GM12878 (cell line): ENCODE measurements around the gene PTCD2. TPM values are rescaled to one million over a fixed set of nuclear protein-coding genes. Genes with fewer than 3 reads are reported as not detected.

Experiments used
- ATAC-seq: fragments of 200-7000 bp; cut with Tn5 transposase; 3 replicates; pipeline ENCODE4 v1.9.1; 2020; ENCODE audit warnings: mild to moderate bottlenecking, moderate library complexity
- BruUV-seq: library from RNA; stranded (reverse); fragments of 400-500 nt; replicated peaks from 2 replicates; lab custom pipeline; 2021; lab: Mats Ljungman, UMichigan
- CTCF ChIA-PET: fragments of 300-600 bp; sonication (Branson Sonifier 250); formaldehyde crosslinking; extraction: SDS; loops from one replicate; lab custom pipeline; 2021; ENCODE audit warnings: inconsistent platforms; lab: Yijun Ruan, JAX
- POLR2A ChIA-PET: fragments of 350-600 bp; formaldehyde crosslinking; extraction: SDS; loops from one replicate; lab custom pipeline; 2021; ENCODE audit warnings: inconsistent platforms; lab: Charles Lee
- RAD21 ChIA-PET: fragments of 300-600 bp; sonication (Branson Sonifier 250); formaldehyde crosslinking; loops from one replicate; lab custom pipeline; 2023; ENCODE audit warnings: antibody characterized with exemption; ENCODE audit not compliant: unreplicated experiment; lab: Charles Lee
- SMC1A ChIA-PET: fragments of 300-600 bp; sonication (Branson Sonifier 250); formaldehyde crosslinking; loops from one replicate; lab custom pipeline; 2023; ENCODE audit not compliant: unreplicated experiment, uncharacterized antibody; lab: Charles Lee
- DNase-seq: peaks from one replicate; pipeline ENCODE4 v3.0.0-alpha.2; 2011; ENCODE audit warnings: low read depth, low spot score
- FAIRE-seq: peaks from 3 replicates; lab custom pipeline; 2011; peaks lifted over from hg19 to GRCh38; lab: Jason Lieb, UNC
- H2AFZ ChIP-seq: 2 replicates; pipeline ENCODE4 v1.6.0; 2011; ENCODE audit warnings: low read depth, low read length, control low read depth; ENCODE audit not compliant: control insufficient read depth
- H3K27ac ChIP-seq: 2 replicates; pipeline ENCODE4 v1.5.1; 2011; ENCODE audit warnings: control low read depth; ENCODE audit not compliant: control insufficient read depth, insufficient read depth
- H3K27me3 ChIP-seq, 2 experiments: replicated peaks in 1 of 2; 2 replicates each; pipeline versions ENCODE4 v1.6.0 to v1.6.1; 2011; ENCODE audit warnings: low read length in 1 of 2; ENCODE audit not compliant: control insufficient read depth in 2 of 2, insufficient read depth in 2 of 2
- H3K36me3 ChIP-seq, 2 experiments: 2 replicates each; pipeline ENCODE4 v1.5.1; 2011; ENCODE audit warnings: low read length in 1 of 2; ENCODE audit not compliant: control insufficient read depth in 2 of 2, insufficient read depth in 2 of 2
- H3K4me1 ChIP-seq: 2 replicates; pipeline ENCODE4 v1.6.1; 2011; ENCODE audit warnings: mild to moderate bottlenecking, low read length, moderate library complexity, mixed read lengths; ENCODE audit not compliant: control insufficient read depth, insufficient read depth
- H3K4me2 ChIP-seq: 2 replicates; pipeline ENCODE4 v1.6.0; 2011; ENCODE audit warnings: control low read depth; ENCODE audit not compliant: control insufficient read depth, insufficient read depth
- H3K4me3 ChIP-seq: fragments of 200-600 bp; sonication (generic); 2 replicates; pipeline ENCODE4 v1.5.1; 2016
- H3K79me2 ChIP-seq: 2 replicates; pipeline ENCODE4 v1.6.0; 2011; ENCODE audit warnings: low read length; ENCODE audit not compliant: control insufficient read depth, insufficient read depth
- H3K9ac ChIP-seq: 2 replicates; pipeline ENCODE4 v1.8.0; 2011; ENCODE audit warnings: low read length, control low read depth, mixed read lengths; ENCODE audit not compliant: control insufficient read depth, insufficient read depth
- H3K9me3 ChIP-seq: replicated peaks from 3 replicates; pipeline ENCODE4 v1.5.1; 2011; ENCODE audit warnings: mild to moderate bottlenecking, low read length; ENCODE audit not compliant: control insufficient read depth, insufficient read depth
- H4K20me1 ChIP-seq: 2 replicates; pipeline ENCODE4 v1.6.0; 2011; ENCODE audit not compliant: control insufficient read depth, insufficient read depth
- BACH1 ChIP-seq: fragments of 450-650 bp; IDR thresholded peaks from 2 replicates; pipeline ENCODE4 v1.6.1; 2017; ENCODE audit warnings: mild to moderate bottlenecking, borderline replicate concordance
- CEBPZ ChIP-seq: fragments of 150-350 bp; IDR thresholded peaks from 2 replicates; pipeline ENCODE4 v1.6.1; 2016; ENCODE audit warnings: low read depth, low read length
- CHD1 ChIP-seq: IDR thresholded peaks from 2 replicates; pipeline ENCODE4 v1.6.1; 2012; ENCODE audit warnings: low read depth, low read length, improper control_type of control experiment
- CHD4 ChIP-seq: fragments of 200-600 bp; sonication (generic); IDR thresholded peaks from 2 replicates; pipeline ENCODE4 v1.6.1; 2016; ENCODE audit warnings: mild to moderate bottlenecking
- CREM ChIP-seq: IDR thresholded peaks from 2 replicates; pipeline ENCODE4 v1.6.1; 2014; ENCODE audit warnings: antibody characterized with exemption, low read depth
- ETV6 ChIP-seq, 2 experiments: fragments of 450-650 bp in 1 of 2; IDR thresholded peaks in 1 of 2; conservative IDR thresholded peaks in 1 of 2; 2 replicates each; pipeline ENCODE4 v1.6.1; 2014; ENCODE audit warnings: antibody characterized with exemption in 1 of 2, borderline replicate concordance in 1 of 2, low read depth in 1 of 2, mild to moderate bottlenecking in 1 of 2, moderate library complexity in 1 of 2
- HDAC2 ChIP-seq: fragments of 200-600 bp; sonication (generic); IDR thresholded peaks from 2 replicates; pipeline ENCODE4 v1.6.1; 2017
- IKZF1 ChIP-seq: fragments of 450-650 bp; conservative IDR thresholded peaks from 2 replicates; pipeline ENCODE4 v1.6.1; 2017; ENCODE audit warnings: antibody characterized with exemption, mild to moderate bottlenecking
- IKZF2 ChIP-seq, 2 experiments: fragments of 450-650 bp; IDR thresholded peaks; 2 replicates each; pipeline ENCODE4 v1.6.1; 2017; ENCODE audit warnings: mild to moderate bottlenecking in 2 of 2, moderate library complexity in 2 of 2
- IRF3 ChIP-seq: fragments of 450-650 bp; IDR thresholded peaks from 2 replicates; pipeline ENCODE4 v1.6.1; 2014; ENCODE audit warnings: mild to moderate bottlenecking
- KDM1A ChIP-seq: fragments of 200-600 bp; sonication (generic); IDR thresholded peaks from 2 replicates; pipeline ENCODE4 v1.6.1; 2016; ENCODE audit warnings: borderline replicate concordance
- KLF5 ChIP-seq: fragments of 450-650 bp; IDR thresholded peaks from 2 replicates; pipeline ENCODE4 v1.6.1; 2014; ENCODE audit warnings: mild to moderate bottlenecking; ENCODE audit not compliant: partially characterized antibody
- NFIC ChIP-seq: IDR thresholded peaks from 2 replicates; pipeline ENCODE4 v1.6.1; 2012; ENCODE audit warnings: low read depth, mild to moderate bottlenecking, inconsistent platforms, low read length, moderate library complexity
- SMAD5 ChIP-seq: IDR thresholded peaks from 2 replicates; pipeline ENCODE4 v1.6.1; 2016; ENCODE audit warnings: antibody characterized with exemption, low read depth
- SP1 ChIP-seq: IDR thresholded peaks from one replicate; pipeline ENCODE4 v1.6.1; 2011; ENCODE audit warnings: low read depth, low read length
- SPI1 ChIP-seq: IDR thresholded peaks from 2 replicates; pipeline ENCODE4 v1.6.1; 2011; ENCODE audit warnings: low read depth, mild to moderate bottlenecking, low read length, moderate library complexity, borderline replicate concordance; ENCODE audit not compliant: insufficient read depth
- SREBF2 ChIP-seq: IDR thresholded peaks from 2 replicates; pipeline ENCODE4 v1.6.1; 2012; ENCODE audit warnings: mild to moderate bottlenecking, low read length
- SUPT20H ChIP-seq: IDR thresholded peaks from 2 replicates; pipeline ENCODE4 v1.6.1; 2011; ENCODE audit warnings: low read depth, mild to moderate bottlenecking, low read length, moderate library complexity, borderline replicate concordance; ENCODE audit not compliant: control insufficient read depth
- TBL1XR1 ChIP-seq: IDR thresholded peaks from 2 replicates; pipeline ENCODE4 v1.6.1; 2012; ENCODE audit warnings: low read depth, low read length, improper control_type of control experiment
- TCF3 ChIP-seq: IDR thresholded peaks from 2 replicates; pipeline ENCODE4 v1.6.1; 2012; ENCODE audit warnings: low read depth, mild to moderate bottlenecking, low read length, borderline replicate concordance; ENCODE audit not compliant: insufficient read depth
- ZNF24 ChIP-seq: fragments of 450-650 bp; IDR thresholded peaks from 2 replicates; pipeline ENCODE4 v1.6.1; 2017; ENCODE audit warnings: antibody characterized with exemption, mild to moderate bottlenecking
- WGBS: methylation state at CpG from one replicate; pipeline ENCODE4 v1.1.6; 2016; ENCODE audit warnings: low lambda C conversion rate; ENCODE audit not compliant: insufficient replicate concordance, insufficient coverage; ENCODE audit errors: missing lambda C conversion rate; 5-methylcytosine and 5-hydroxymethylcytosine counted together
- in situ Hi-C: fragments of 300-500 bp; cut with MboI; formaldehyde crosslinking; loops from 9 replicates; pipeline ENCODE4 v1.14.3; 2018; ENCODE audit warnings: mixed read lengths
- intact Hi-C: fragments of 100-400 bp; cut with micrococcal nuclease; formaldehyde crosslinking; loops from one replicate; pipeline ENCODE4 v1.14.2; 2022; ENCODE audit not compliant: unreplicated experiment
- polyA plus RNA-seq, 11 experiments: library from polyadenylated mRNA; depleted of rRNA in 4 of 11; unstranded in 6 of 11; stranded (reverse) in 5 of 11; fragments of >200 nt; fragmentation: Nextera tagmentation in 4 of 11; fragmentation: Illumina TruSeq in 1 of 11; extraction: Ambion mirVana in 4 of 11; extraction: Trizol in 1 of 11; gene quantifications; 1 replicate in 1 of 11; 2 replicates in 10 of 11; pipeline versions ENCODE4 v1.2.1 to v1.2.3, GENCODE V29; 2011 to 2016; ENCODE audit warnings: inconsistent platforms in 2 of 11, missing spikeins in 2 of 11, low read depth in 1 of 11
- total RNA-seq, 4 experiments: library from RNA; depleted of rRNA in 3 of 4; stranded (reverse); fragments of >200 nt in 3 of 4; fragmentation: Illumina TruSeq in 1 of 4; extraction: Trizol in 1 of 4; gene quantifications; 2 replicates each; pipeline versions ENCODE4 v1.2.1 to v1.2.3, GENCODE V29; 2013 to 2021

The PTCD2 gene
- total and polyA plus RNA-seq, 10 of the 15 experiments (the other 5 are each of a cell fraction or from before 2014, with no cell fraction given) = 8.7 to 15.0 (median 11.9) TPM

- TF ChIP-seq CHD4 (no peak), ZNF24 (no peak), BACH1 (no peak), SREBF2 (no peak)
These were observed 39.7 kb downstream of the PTCD2 start (continued) for GRCh38 chr5:72359886-72360285.

GRCh38 chr5:72363166-72363802 is 43.1 kb downstream of the PTCD2 start:
- Histone ChIP-seq H3K27ac (no peak overlapping the region), H3K9ac (no peak overlapping the region), H3K9me3 (no peaks in the 10 kb centered on the region), H3K4me1 (peaks cover 3% of the 10 kb centered on the region), H3K36me3 (peaks cover 2 to 13% of the 10 kb centered on the region in 2 experiments; a peak in 3 of 4 replicates), H2AFZ (no peak overlapping the region), H4K20me1 (no peaks in the 10 kb centered on the region), H3K79me2 (no peaks in the 10 kb centered on the region), H3K4me3 (no peak overlapping the region), H3K27me3 (no peaks in the 10 kb centered on the region), H3K4me2 (no peak overlapping the region)
- FAIRE-seq (no peak), DNase-seq (no peak), ATAC-seq (no peak)
- 100% methylated on average over 1 of the region's 1 CpG for WGBS
- SMC1A ChIA-PET = interaction anchor here (0.8 to 8.6 kb wide), 4 partner anchors 25 to 162 kb away, joined by 3 to 214 read pairs (median 4); no protein-coding TSS in a partner anchor
- no TSS peak for BruUV-seq
- RAD21 ChIA-PET = no interaction called here
- in situ Hi-C loops (no loop called here), intact Hi-C loops (no loop called here)
- CTCF ChIA-PET = interaction anchor here (0.8 to 9.4 kb wide), 2 partner anchors 162 to 489 kb away, joined by 3 to 238 read pairs; no protein-coding TSS in a partner anchor
- TF ChIP-seq SREBF2 (no peak), IKZF1 (no peak), HDAC2 (no peak), KDM1A (no peak), ETV6 (conservative IDR thresholded peaks at IDR 0.05 in 1 of 2, IDR thresholded peaks at IDR 0.05 in 1 of 2; ENCODE audit: borderline replicate concordance in 1 of 2, low read depth in 1 of 2) (no peak), TBL1XR1 (no peak), CHD1 (no peak), IKZF2 (IDR thresholded peaks at IDR 0.05) (no peak), CREM (no peak), NFIC (no peak), SPI1 (no peak), SP1 (no peak), SUPT20H (no peak), IRF3 (no peak), CEBPZ (no peak), TCF3 (no peak), KLF5 (no peak), SMAD5 (no peak)
- POLR2A ChIA-PET = no interaction called here
